Mesothelial cell of epicardium (in vitro differentiated cells): Measurements from ENCODE around the gene U2AF2. TPM values are rescaled to one million over a fixed set of nuclear protein-coding genes. Genes with fewer than 3 reads are reported as not detected.
A peak's percentile ranks its signal among the peaks of the same experiment; 100 is the strongest.

ENCODE experiments used
- DNase-seq, 2 experiments: peaks; one replicate each; pipeline ENCODE4 v3.0.0; 2021; ENCODE audit warnings: low spot score in 2 of 2; ENCODE audit not compliant: unreplicated experiment in 2 of 2
- H3K27ac Mint-ChIP-seq: 2 replicates; pipeline ENCODE4 v1.8.0; 2021; ENCODE audit warnings: mixed read lengths
- H3K27me3 Mint-ChIP-seq: 2 replicates; pipeline ENCODE4 v1.8.0; 2021; ENCODE audit warnings: low read depth, mixed read lengths
- H3K36me3 Mint-ChIP-seq: 2 replicates; pipeline ENCODE4 v1.8.0; 2021; ENCODE audit warnings: mixed read lengths
- H3K4me1 Mint-ChIP-seq: 2 replicates; pipeline ENCODE4 v1.8.0; 2021; ENCODE audit warnings: mixed read lengths
- H3K4me3 Mint-ChIP-seq: 2 replicates; pipeline ENCODE4 v1.8.0; 2021; ENCODE audit warnings: mild to moderate bottlenecking, moderate library complexity, mixed read lengths
- H3K9me3 Mint-ChIP-seq: 2 replicates; pipeline ENCODE4 v1.8.0; 2021; ENCODE audit warnings: mixed read lengths
- CTCF ChIP-seq: fragments of 200-600 bp; sonication (generic); IDR thresholded peaks from one replicate; pipeline ENCODE4 v1.5.0; 2021; ENCODE audit warnings: antibody characterized with exemption; ENCODE audit not compliant: unreplicated experiment
- total RNA-seq: library from RNA; stranded (reverse); gene quantifications from 3 replicates; pipeline ENCODE4 v1.2.1, GENCODE V29; 2021

Gene U2AF2
- total RNA-seq, 1 donor from 2014 or later, result 245 TPM

- peaks cover 49% of the 10 kb centered on the region for H3K4me1 Mint-ChIP-seq
Measured at GRCh38 chr19:55638864-55639359, 15.9 kb upstream of the U2AF2 start.

GRCh38 chr19:55640043-55640576 lies 14.7 kb upstream of the U2AF2 start:
- peak overlapping the region; percentile 80 for H3K4me3 Mint-ChIP-seq
- no peak for TF ChIP-seq CTCF
- DNase-seq, result no peak
- no peaks in the 10 kb centered on the region for H3K27me3 Mint-ChIP-seq
- peaks cover 7% of the 10 kb centered on the region for H3K36me3 Mint-ChIP-seq
- peak overlapping the region; percentile 96 for H3K27ac Mint-ChIP-seq
- no peaks in the 10 kb centered on the region for H3K9me3 Mint-ChIP-seq
- peaks cover 50% of the 10 kb centered on the region for H3K4me1 Mint-ChIP-seq

More at GRCh38 chr19:55638864-55639359, 15.9 kb upstream of the U2AF2 start:
- no peak overlapping the region for H3K4me3 Mint-ChIP-seq
- no peak for TF ChIP-seq CTCF
- no peaks in the 10 kb centered on the region for H3K27me3 Mint-ChIP-seq
- H3K9me3 Mint-ChIP-seq, result no peaks in the 10 kb centered on the region
- peaks cover 7% of the 10 kb centered on the region for H3K36me3 Mint-ChIP-seq
- no peak overlapping the region for H3K27ac Mint-ChIP-seq
- no peak for DNase-seq

GRCh38 chr19:55640577-55641425 lies 14.0 kb upstream of the U2AF2 start, which contains the start of gene ZNF580:
Gene ZNF580, plus strand, starts transcription at chr19:55641002. Its CDS starts 1,507 bp downstream, at chr19:55642509.
- no peaks in the 10 kb centered on the region for H3K27me3 Mint-ChIP-seq
- no peaks in the 10 kb centered on the region for H3K9me3 Mint-ChIP-seq
- no peak for TF ChIP-seq CTCF
- H3K4me3 Mint-ChIP-seq, result peak within 1 kb of the TSS; percentile 81
- H3K36me3 Mint-ChIP-seq, result peaks cover 7% of the 10 kb centered on the region
- peak within 1 kb of the TSS; percentile 96 for H3K27ac Mint-ChIP-seq
- peaks cover 47% of the 10 kb centered on the region for H3K4me1 Mint-ChIP-seq
- DNase-seq, result peak in 1 of 2 experiments; percentile 70

- Mint-ChIP-seq H3K9me3 (no peaks in the 10 kb centered on the region), H3K4me1 (peaks cover 39% of the 10 kb centered on the region), H3K27me3 (no peaks in the 10 kb centered on the region), H3K27ac (peak overlapping the region; percentile 91), H3K36me3 (peaks cover 7% of the 10 kb centered on the region), H3K4me3 (peak overlapping the region; percentile 81)
- TF ChIP-seq CTCF, result no peak
- no peak for DNase-seq
Measured at GRCh38 chr19:55641426-55642152, 13.2 kb upstream of the U2AF2 start.

GRCh38 chr19:55642153-55643002 lies 12.5 kb upstream of the U2AF2 start:
- Mint-ChIP-seq H3K4me3 (peak overlapping the region; percentile 93), H3K27ac (peak overlapping the region; percentile 98), H3K4me1 (peaks cover 43% of the 10 kb centered on the region), H3K36me3 (peaks cover 7% of the 10 kb centered on the region), H3K27me3 (no peaks in the 10 kb centered on the region), H3K9me3 (no peaks in the 10 kb centered on the region)
- no peak for TF ChIP-seq CTCF
- no peak for DNase-seq
